ENCODE results near the gene CLTB. TPM values are rescaled to one million over a fixed set of nuclear protein-coding genes. Genes with fewer than 3 reads are reported as not detected.

CLTB gene
- total and polyA plus RNA-seq, 2 of the 8 experiments (the other 6 are each of a cell fraction or from before 2014, with no cell fraction given) = 25.9 to 34.9 TPM

DNA sequence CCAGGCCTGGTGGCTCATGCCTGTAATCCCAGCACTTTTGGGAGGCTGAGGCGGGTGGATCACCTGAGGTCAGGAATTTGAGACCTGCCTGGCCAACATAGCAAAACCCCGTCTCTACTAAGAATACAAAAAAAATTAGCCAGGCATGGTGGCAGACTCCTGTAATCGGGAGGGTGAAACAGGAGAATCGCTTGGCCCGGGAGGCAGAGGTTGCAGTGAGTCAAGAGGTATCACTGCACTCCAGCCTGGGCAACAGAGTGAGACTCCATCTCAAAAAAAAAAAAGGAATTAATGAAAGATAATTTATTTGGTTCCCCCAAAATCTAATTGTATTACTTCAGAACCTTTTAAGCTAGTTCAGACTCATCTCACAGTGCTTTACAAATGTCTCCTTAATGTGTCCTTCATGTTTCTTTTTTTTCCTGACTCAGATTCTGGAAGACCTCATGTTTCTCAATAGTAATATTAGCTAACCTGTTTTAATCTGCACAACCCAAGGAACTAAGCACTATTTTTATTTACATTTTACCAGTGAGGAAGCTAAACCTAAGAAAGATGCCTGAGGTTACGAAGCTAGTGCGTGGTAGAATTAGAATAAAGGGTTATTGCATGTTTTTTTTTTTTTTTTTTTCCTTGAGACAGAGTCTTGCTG lies 46.9 kb upstream of the CLTB start:
- Histone ChIP-seq H3K14ac (ENCODE audit: insufficient read length) (no peak overlapping the region), H3K9me3 (ENCODE audit: insufficient read depth in 2 of 2, low read depth in 1 of 2, low read length in 1 of 2) (no peaks in the 10 kb centered on the region), H4K5ac (ENCODE audit: insufficient read length, low read depth, low read length) (no peak overlapping the region), H2AK5ac (ENCODE audit: low read depth, low read length) (no peak overlapping the region), H3K4ac (replicated peaks; ENCODE audit: insufficient read length, low read depth, low read length) (no peak overlapping the region), H3K18ac (ENCODE audit: extremely low read depth, low read length) (no peak overlapping the region), H2BK20ac (ENCODE audit: low read length) (no peak overlapping the region), H2BK12ac (ENCODE audit: low read depth, low read length) (no peak overlapping the region), H2BK120ac (replicated peaks; ENCODE audit: low read depth, low read length) (no peak overlapping the region), H3K36me3 (ENCODE audit: control insufficient read depth in 2 of 4, insufficient read depth in 4 of 4, low read length in 3 of 4) (peaks cover 0 to 7% (median 0%) of the 10 kb centered on the region in 4 experiments; a peak in 1 of 8 replicates), H3K4me1 (replicated peaks in 1 of 4; ENCODE audit: control insufficient read depth in 3 of 4, insufficient read depth in 4 of 4, low read length in 3 of 4) (no peaks in the 10 kb centered on the region), H2AFZ (ENCODE audit: low read length) (no peak overlapping the region), H4K20me1 (replicated peaks in 1 of 2; ENCODE audit: control insufficient read depth in 1 of 2, insufficient read depth in 2 of 2, low read length in 2 of 2) (peaks cover 0 to 2% of the 10 kb centered on the region in 2 experiments), H3K4me3 (ENCODE audit: extremely low read depth in 1 of 4, insufficient read depth in 2 of 4, low read depth in 3 of 4, low read length in 4 of 4) (no peak overlapping the region), H3K56ac (replicated peaks; ENCODE audit: insufficient read length, low read depth, low read length) (no peak overlapping the region), H3K27me3 (replicated peaks in 1 of 4; ENCODE audit: control insufficient read depth in 3 of 4, extremely low read depth in 1 of 4, insufficient read depth in 3 of 4, low read length in 3 of 4) (no peaks in the 10 kb centered on the region), H3K23me2 (ENCODE audit: low read depth, low read length) (no peaks in the 10 kb centered on the region; the same call in 1 of the 2 replicates), H2BK5ac (ENCODE audit: low read depth, low read length) (no peak overlapping the region), H3K23ac (ENCODE audit: insufficient read length) (no peak overlapping the region), H4K8ac (ENCODE audit: extremely low read depth, insufficient read depth, low read length) (no peak overlapping the region), H3K79me2 (ENCODE audit: control insufficient read depth in 1 of 2, insufficient read depth in 2 of 2, low read length in 2 of 2) (peaks cover 7 to 63% of the 10 kb centered on the region in 2 experiments), H2BK15ac (ENCODE audit: low read length) (no peak overlapping the region), H3K9ac (replicated peaks in 1 of 4; ENCODE audit: extremely low read depth in 1 of 4, low read depth in 3 of 4, low read length in 3 of 4) (no peak overlapping the region), H4K91ac (replicated peaks; ENCODE audit: insufficient read length, low read length) (no peak overlapping the region), H3K79me1 (ENCODE audit: low read depth, low read length) (peaks cover 3% of the 10 kb centered on the region), H3K27ac (ENCODE audit: low read depth, low read length) (no peak overlapping the region), H3K4me2 (ENCODE audit: insufficient read depth in 1 of 2, low read depth in 2 of 2, low read length in 2 of 2) (no peak overlapping the region)
- ChIA-PET CTCF (ENCODE audit: partially characterized antibody) (interaction anchor here (0.7 to 0.9 kb wide), 2 partner anchors 15 to 21 kb away, joined by 3 to 9 read pairs; partner anchors contain the start of gene FAF2), POLR2A (ENCODE audit: partially characterized antibody) (interaction anchor here (0.7 to 2.4 kb wide), 2 partner anchors 74 to 185 kb away, joined by 3 to 6 read pairs; partner anchors contain the start of gene RNF44)
- no peak for DNase-seq (ENCODE audit: low read depth in 1 of 2, low spot score in 2 of 2)
- no peak for FAIRE-seq
- 92% methylated on average over 7 of the region's 7 CpGs; no CpG with 5 or more reads in 1 of the 2 experiments for WGBS, 2 experiments (ENCODE audit: extremely low coverage in 1 of 2, insufficient coverage in 1 of 2, insufficient read length in 1 of 2, insufficient replicate concordance in 2 of 2, low coverage in 1 of 2, low lambda C conversion rate in 2 of 2, missing lambda C conversion rate in 1 of 2)
- TF ChIP-seq JUN (IDR thresholded peaks at IDR 0.05; ENCODE audit: low read depth, low read length) (no peak), TCF12 (IDR thresholded peaks at IDR 0.05; ENCODE audit: low read depth, low read length) (no peak), GABPA (IDR thresholded peaks at IDR 0.05; ENCODE audit: borderline replicate concordance, insufficient read depth, low read length) (no peak), TAF7 (optimal IDR thresholded peaks at IDR 0.05; ENCODE audit: borderline replicate concordance, low read depth, low read length) (no peak), CREB1 (IDR thresholded peaks at IDR 0.05) (no peak), CHD2 (IDR thresholded peaks at IDR 0.05; ENCODE audit: low read length) (no peak), HDAC6 (IDR thresholded peaks at IDR 0.05; ENCODE audit: low read depth, low read length) (no peak)
- TF ChIP-seq, protein P1, sequence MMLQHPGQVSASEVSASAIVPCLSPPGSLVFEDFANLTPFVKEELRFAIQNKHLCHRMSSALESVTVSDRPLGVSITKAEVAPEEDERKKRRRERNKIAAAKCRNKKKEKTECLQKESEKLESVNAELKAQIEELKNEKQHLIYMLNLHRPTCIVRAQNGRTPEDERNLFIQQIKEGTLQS (IDR thresholded peaks at IDR 0.05; ENCODE audit: insufficient read depth, low read depth, low read length) = no peak

Measured in H1 (cell line).